ENCODE results near the gene GGCX. TPM values are rescaled to one million over a fixed set of nuclear protein-coding genes. Genes with fewer than 3 reads are reported as not detected.

Gene GGCX
- total and polyA plus RNA-seq, 9 of the 15 experiments (the other 6 are each of a cell fraction or from before 2014, with no cell fraction given) = 14.4 to 47.1 (median 28.1) TPM

- peak; percentile 80 for TF ChIP-seq CREB3L1 (IDR thresholded peaks at IDR 0.05; ENCODE audit: borderline replicate concordance, low read depth)
- peak; percentile 60 for TF ChIP-seq GABPB1 (CRISPR knock-in tag; IDR thresholded peaks at IDR 0.05)
- TF ChIP-seq FOXK2 (conservative IDR thresholded peaks at IDR 0.05 in 1 of 2, IDR thresholded peaks at IDR 0.05 in 1 of 2; ENCODE audit: low read depth in 2 of 2) = peak; percentile 68 to 80; a peak in 2 of 4 replicates
- peak; percentile 70 to 76 for TF ChIP-seq NRF1 (conservative IDR thresholded peaks at IDR 0.05 in 1 of 2, IDR thresholded peaks at IDR 0.05 in 1 of 2)
- TF ChIP-seq RBBP5 (IDR thresholded peaks at IDR 0.05; ENCODE audit: borderline replicate concordance, insufficient read depth, low read length, poor library complexity, severe bottlenecking) = peak; percentile 72
- TF ChIP-seq EP400 (IDR thresholded peaks at IDR 0.05) = peak; percentile 80
- TF ChIP-seq MEIS2 (IDR thresholded peaks at IDR 0.05; ENCODE audit: partially characterized antibody) = peak; percentile 8
- TF ChIP-seq, protein P1, sequence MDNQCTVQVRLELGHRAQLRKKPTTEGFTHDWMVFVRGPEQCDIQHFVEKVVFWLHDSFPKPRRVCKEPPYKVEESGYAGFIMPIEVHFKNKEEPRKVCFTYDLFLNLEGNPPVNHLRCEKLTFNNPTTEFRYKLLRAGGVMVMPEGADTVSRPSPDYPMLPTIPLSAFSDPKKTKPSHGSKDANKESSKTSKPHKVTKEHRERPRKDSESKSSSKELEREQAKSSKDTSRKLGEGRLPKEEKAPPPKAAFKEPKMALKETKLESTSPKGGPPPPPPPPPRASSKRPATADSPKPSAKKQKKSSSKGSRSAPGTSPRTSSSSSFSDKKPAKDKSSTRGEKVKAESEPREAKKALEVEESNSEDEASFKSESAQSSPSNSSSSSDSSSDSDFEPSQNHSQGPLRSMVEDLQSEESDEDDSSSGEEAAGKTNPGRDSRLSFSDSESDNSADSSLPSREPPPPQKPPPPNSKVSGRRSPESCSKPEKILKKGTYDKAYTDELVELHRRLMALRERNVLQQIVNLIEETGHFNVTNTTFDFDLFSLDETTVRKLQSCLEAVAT (IDR thresholded peaks at IDR 0.05) = peak in 1 of 2 experiments; percentile 32; a peak in 1 of 4 replicates
- peak; percentile 85; the same call in 1 of the 2 replicates for TF ChIP-seq PHF8 (IDR thresholded peaks at IDR 0.05; ENCODE audit: borderline replicate concordance, low read length)
- peak; percentile 19 for TF ChIP-seq ZNF280A (IDR thresholded peaks at IDR 0.05; ENCODE audit: low read depth, partially characterized antibody)
- TF ChIP-seq BCOR (IDR thresholded peaks at IDR 0.05) = peak; percentile 26; the same call in 1 of the 2 replicates
- peak; percentile 95 for TF ChIP-seq POLR2A (conservative IDR thresholded peaks at IDR 0.05)
- no peak for TF ChIP-seq ETV5 (CRISPR knock-in tag; IDR thresholded peaks at IDR 0.05; ENCODE audit: low read depth)
- 0 out of 2 replicates have a peak, but pooled peaks have one; percentile 10 for TF ChIP-seq KLF16 (IDR thresholded peaks at IDR 0.05)
- TF ChIP-seq ATF7 (IDR thresholded peaks at IDR 0.05) = peak; percentile 79; the same call in 1 of the 2 replicates
- peak; percentile 80 for TF ChIP-seq POLR2B (IDR thresholded peaks at IDR 0.05; ENCODE audit: low read depth, partially characterized antibody)
- 0 out of 2 replicates have a peak, but pooled peaks have one; percentile 51 for TF ChIP-seq AFF4 (CRISPR knock-in tag; IDR thresholded peaks at IDR 0.05)
- peak; percentile 80 for TF ChIP-seq CTBP1 (IDR thresholded peaks at IDR 0.05; ENCODE audit: borderline replicate concordance)
- peak; percentile 68 for TF ChIP-seq NFRKB (IDR thresholded peaks at IDR 0.05; ENCODE audit: low read depth)
Observed at GRCh38 chr2:85561280-85562212, at the start of gene GGCX (continued).

Data from K562 (cell line).